ENCODE measurements around the gene CA5A. TPM values are rescaled to one million over a fixed set of nuclear protein-coding genes. Genes with fewer than 3 reads are reported as not detected.

The CA5A gene
- total and polyA plus RNA-seq, 2 experiments from 2014 or later = not detected

DNA sequence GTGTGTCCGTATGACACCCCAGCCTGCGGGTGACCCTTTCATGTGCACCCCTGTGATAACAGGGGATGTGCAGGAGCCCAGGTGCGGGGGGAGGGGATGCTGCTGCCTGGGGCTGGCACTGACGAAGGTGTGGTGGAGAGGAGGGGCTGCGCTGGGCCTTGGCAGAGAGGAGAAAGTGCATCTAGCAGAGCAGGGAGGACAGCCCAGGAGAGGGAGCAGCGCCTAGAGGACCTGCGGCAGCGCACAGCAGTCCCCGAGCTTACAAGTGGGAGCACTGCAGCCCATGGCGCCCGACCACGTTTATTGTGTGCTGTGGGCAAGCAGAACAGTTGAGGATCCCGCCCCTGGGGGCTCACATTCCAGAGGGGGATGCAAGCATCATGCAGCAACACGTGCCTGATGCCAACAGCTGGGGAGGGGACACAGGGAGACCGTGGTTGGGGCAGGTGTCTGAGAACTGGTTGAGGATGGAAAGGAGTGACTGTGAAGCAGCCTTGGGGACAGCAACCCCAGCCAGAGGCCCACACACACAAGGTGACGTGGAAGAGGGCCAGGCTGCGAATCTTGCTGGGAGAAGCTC, 56.1 kb downstream of the CA5A start:
- Histone ChIP-seq H3K27ac (ENCODE audit: low read depth) (no peak overlapping the region), H3F3A (replicated peaks; ENCODE audit: low read depth) (peaks cover 28% of the 10 kb centered on the region), H3K36me3 (ENCODE audit: insufficient read depth) (no peaks in the 10 kb centered on the region), H4K20me1 (replicated peaks; ENCODE audit: insufficient read depth) (no peaks in the 10 kb centered on the region), H3K79me2 (replicated peaks; ENCODE audit: insufficient read depth) (no peaks in the 10 kb centered on the region), H3K27me3 (ENCODE audit: insufficient read depth) (no peaks in the 10 kb centered on the region), H3K4me2 (no peak overlapping the region), H2AFZ (no peak overlapping the region), H3K4me3 (no peak overlapping the region), H3K9me2 (ENCODE audit: insufficient read depth) (no peaks in the 10 kb centered on the region), H3K4me1 (ENCODE audit: insufficient read depth) (peaks cover 16% of the 10 kb centered on the region)
- DNase-seq (ENCODE audit: low spot score) (no peak), ATAC-seq (peak; percentile 11; the same call in 2 of the 3 replicates)
- H3K27me3 Mint-ChIP-seq (ENCODE audit: insufficient read depth, low read depth, poor library complexity) = peaks cover 14% of the 10 kb centered on the region
- H3K27ac Mint-ChIP-seq = no peak overlapping the region; the same call in 1 of the 2 replicates
- H3K4me3 Mint-ChIP-seq = no peak overlapping the region
- H3K36me3 Mint-ChIP-seq (ENCODE audit: low read depth) = no peaks in the 10 kb centered on the region; the same call in 2 of the 3 replicates
- H3K4me1 Mint-ChIP-seq = peaks cover 52% of the 10 kb centered on the region
- TF ChIP-seq, protein P1, sequence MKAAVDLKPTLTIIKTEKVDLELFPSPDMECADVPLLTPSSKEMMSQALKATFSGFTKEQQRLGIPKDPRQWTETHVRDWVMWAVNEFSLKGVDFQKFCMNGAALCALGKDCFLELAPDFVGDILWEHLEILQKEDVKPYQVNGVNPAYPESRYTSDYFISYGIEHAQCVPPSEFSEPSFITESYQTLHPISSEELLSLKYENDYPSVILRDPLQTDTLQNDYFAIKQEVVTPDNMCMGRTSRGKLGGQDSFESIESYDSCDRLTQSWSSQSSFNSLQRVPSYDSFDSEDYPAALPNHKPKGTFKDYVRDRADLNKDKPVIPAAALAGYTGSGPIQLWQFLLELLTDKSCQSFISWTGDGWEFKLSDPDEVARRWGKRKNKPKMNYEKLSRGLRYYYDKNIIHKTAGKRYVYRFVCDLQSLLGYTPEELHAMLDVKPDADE (IDR thresholded peaks at IDR 0.05) = no peak
- TF ChIP-seq NANOG (IDR thresholded peaks at IDR 0.05; ENCODE audit: borderline replicate concordance) = no peak
- no peak for TF ChIP-seq EZH2phosphoT487 (IDR thresholded peaks at IDR 0.05; ENCODE audit: unreplicated experiment)
- no peak for TF ChIP-seq ZNF331 (CRISPR knock-in tag; IDR thresholded peaks at IDR 0.05; ENCODE audit: low read depth)
- TF ChIP-seq ZNF114 (CRISPR knock-in tag; IDR thresholded peaks at IDR 0.05) = no peak
- TF ChIP-seq POLR2AphosphoS5 (IDR thresholded peaks at IDR 0.05; ENCODE audit: low read depth) = no peak
- TF ChIP-seq, protein P2, sequence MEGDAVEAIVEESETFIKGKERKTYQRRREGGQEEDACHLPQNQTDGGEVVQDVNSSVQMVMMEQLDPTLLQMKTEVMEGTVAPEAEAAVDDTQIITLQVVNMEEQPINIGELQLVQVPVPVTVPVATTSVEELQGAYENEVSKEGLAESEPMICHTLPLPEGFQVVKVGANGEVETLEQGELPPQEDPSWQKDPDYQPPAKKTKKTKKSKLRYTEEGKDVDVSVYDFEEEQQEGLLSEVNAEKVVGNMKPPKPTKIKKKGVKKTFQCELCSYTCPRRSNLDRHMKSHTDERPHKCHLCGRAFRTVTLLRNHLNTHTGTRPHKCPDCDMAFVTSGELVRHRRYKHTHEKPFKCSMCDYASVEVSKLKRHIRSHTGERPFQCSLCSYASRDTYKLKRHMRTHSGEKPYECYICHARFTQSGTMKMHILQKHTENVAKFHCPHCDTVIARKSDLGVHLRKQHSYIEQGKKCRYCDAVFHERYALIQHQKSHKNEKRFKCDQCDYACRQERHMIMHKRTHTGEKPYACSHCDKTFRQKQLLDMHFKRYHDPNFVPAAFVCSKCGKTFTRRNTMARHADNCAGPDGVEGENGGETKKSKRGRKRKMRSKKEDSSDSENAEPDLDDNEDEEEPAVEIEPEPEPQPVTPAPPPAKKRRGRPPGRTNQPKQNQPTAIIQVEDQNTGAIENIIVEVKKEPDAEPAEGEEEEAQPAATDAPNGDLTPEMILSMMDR (conservative IDR thresholded peaks at IDR 0.05; ENCODE audit: low read depth in 2 of 2) = no peak
- TF ChIP-seq, protein P3, sequence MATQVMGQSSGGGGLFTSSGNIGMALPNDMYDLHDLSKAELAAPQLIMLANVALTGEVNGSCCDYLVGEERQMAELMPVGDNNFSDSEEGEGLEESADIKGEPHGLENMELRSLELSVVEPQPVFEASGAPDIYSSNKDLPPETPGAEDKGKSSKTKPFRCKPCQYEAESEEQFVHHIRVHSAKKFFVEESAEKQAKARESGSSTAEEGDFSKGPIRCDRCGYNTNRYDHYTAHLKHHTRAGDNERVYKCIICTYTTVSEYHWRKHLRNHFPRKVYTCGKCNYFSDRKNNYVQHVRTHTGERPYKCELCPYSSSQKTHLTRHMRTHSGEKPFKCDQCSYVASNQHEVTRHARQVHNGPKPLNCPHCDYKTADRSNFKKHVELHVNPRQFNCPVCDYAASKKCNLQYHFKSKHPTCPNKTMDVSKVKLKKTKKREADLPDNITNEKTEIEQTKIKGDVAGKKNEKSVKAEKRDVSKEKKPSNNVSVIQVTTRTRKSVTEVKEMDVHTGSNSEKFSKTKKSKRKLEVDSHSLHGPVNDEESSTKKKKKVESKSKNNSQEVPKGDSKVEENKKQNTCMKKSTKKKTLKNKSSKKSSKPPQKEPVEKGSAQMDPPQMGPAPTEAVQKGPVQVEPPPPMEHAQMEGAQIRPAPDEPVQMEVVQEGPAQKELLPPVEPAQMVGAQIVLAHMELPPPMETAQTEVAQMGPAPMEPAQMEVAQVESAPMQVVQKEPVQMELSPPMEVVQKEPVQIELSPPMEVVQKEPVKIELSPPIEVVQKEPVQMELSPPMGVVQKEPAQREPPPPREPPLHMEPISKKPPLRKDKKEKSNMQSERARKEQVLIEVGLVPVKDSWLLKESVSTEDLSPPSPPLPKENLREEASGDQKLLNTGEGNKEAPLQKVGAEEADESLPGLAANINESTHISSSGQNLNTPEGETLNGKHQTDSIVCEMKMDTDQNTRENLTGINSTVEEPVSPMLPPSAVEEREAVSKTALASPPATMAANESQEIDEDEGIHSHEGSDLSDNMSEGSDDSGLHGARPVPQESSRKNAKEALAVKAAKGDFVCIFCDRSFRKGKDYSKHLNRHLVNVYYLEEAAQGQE (IDR thresholded peaks at IDR 0.05; ENCODE audit: unreplicated experiment) = no peak
- no peak for TF ChIP-seq JUNB (IDR thresholded peaks at IDR 0.05; ENCODE audit: unreplicated experiment)
- TF ChIP-seq, protein P4, sequence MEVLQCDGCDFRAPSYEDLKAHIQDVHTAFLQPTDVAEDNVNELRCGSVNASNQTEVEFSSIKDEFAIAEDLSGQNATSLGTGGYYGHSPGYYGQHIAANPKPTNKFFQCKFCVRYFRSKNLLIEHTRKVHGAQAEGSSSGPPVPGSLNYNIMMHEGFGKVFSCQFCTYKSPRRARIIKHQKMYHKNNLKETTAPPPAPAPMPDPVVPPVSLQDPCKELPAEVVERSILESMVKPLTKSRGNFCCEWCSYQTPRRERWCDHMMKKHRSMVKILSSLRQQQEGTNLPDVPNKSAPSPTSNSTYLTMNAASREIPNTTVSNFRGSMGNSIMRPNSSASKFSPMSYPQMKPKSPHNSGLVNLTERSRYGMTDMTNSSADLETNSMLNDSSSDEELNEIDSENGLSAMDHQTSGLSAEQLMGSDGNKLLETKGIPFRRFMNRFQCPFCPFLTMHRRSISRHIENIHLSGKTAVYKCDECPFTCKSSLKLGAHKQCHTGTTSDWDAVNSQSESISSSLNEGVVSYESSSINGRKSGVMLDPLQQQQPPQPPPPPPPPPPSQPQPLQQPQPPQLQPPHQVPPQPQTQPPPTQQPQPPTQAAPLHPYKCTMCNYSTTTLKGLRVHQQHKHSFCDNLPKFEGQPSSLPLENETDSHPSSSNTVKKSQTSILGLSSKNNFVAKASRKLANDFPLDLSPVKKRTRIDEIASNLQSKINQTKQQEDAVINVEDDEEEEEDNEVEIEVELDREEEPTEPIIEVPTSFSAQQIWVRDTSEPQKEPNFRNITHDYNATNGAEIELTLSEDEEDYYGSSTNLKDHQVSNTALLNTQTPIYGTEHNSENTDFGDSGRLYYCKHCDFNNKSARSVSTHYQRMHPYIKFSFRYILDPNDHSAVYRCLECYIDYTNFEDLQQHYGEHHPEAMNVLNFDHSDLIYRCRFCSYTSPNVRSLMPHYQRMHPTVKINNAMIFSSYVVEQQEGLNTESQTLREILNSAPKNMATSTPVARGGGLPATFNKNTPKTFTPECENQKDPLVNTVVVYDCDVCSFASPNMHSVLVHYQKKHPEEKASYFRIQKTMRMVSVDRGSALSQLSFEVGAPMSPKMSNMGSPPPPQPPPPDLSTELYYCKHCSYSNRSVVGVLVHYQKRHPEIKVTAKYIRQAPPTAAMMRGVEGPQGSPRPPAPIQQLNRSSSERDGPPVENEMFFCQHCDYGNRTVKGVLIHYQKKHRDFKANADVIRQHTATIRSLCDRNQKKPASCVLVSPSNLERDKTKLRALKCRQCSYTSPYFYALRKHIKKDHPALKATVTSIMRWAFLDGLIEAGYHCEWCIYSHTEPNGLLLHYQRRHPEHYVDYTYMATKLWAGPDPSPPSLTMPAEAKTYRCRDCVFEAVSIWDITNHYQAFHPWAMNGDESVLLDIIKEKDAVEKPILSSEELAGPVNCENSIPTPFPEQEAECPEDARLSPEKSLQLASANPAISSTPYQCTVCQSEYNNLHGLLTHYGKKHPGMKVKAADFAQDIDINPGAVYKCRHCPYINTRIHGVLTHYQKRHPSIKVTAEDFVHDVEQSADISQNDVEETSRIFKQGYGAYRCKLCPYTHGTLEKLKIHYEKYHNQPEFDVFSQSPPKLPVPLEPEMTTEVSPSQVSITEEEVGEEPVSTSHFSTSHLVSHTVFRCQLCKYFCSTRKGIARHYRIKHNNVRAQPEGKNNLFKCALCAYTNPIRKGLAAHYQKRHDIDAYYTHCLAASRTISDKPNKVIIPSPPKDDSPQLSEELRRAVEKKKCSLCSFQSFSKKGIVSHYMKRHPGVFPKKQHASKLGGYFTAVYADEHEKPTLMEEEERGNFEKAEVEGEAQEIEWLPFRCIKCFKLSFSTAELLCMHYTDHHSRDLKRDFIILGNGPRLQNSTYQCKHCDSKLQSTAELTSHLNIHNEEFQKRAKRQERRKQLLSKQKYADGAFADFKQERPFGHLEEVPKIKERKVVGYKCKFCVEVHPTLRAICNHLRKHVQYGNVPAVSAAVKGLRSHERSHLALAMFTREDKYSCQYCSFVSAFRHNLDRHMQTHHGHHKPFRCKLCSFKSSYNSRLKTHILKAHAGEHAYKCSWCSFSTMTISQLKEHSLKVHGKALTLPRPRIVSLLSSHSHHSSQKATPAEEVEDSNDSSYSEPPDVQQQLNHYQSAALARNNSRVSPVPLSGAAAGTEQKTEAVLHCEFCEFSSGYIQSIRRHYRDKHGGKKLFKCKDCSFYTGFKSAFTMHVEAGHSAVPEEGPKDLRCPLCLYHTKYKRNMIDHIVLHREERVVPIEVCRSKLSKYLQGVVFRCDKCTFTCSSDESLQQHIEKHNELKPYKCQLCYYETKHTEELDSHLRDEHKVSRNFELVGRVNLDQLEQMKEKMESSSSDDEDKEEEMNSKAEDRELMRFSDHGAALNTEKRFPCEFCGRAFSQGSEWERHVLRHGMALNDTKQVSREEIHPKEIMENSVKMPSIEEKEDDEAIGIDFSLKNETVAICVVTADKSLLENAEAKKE (CRISPR knock-in tag; IDR thresholded peaks at IDR 0.05) = no peak
- no peak for TF ChIP-seq CREB1 (CRISPR knock-in tag; IDR thresholded peaks at IDR 0.05; ENCODE audit: low read depth)
- no peak for TF ChIP-seq EZH2 (IDR thresholded peaks at IDR 0.05; ENCODE audit: low read depth, unreplicated experiment)
- H3K9me3 Mint-ChIP-seq = peaks cover 5% of the 10 kb centered on the region; the same call in 1 of the 3 replicates

Data from GM23338 (cell line).